Measurements from ENCODE around the gene BBS12. TPM values are rescaled to one million over a fixed set of nuclear protein-coding genes. Genes with fewer than 3 reads are reported as not detected.

BBS12 gene
- total RNA-seq, 2 experiments from 2014 or later = 1.8 to 3.2 TPM

DNA sequence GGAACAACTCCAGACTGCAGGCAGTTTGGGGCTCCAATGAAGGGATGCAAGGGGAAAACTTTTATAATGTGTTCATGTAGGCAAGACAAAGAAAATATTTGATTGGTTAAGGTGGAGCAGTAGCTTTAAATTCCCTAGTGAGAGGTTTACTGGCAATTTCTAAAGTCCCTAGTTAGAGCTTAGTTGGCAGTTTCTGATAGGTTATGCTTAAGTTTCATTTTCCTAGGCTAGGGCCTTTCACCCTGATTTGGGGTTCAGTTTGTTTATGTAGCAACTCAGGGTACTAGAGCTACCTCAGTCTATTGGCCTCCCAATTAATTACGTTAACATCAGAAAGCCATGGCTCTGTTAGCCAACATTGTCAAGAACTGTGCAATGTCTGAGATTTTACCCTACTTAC is 14.6 kb downstream of the BBS12 start:
- intact Hi-C loops (cut with micrococcal nuclease; ENCODE audit: unreplicated experiment) = no loop called here
- Histone ChIP-seq H3K9me2 (ENCODE audit: insufficient read depth, low read length) (no peaks in the 10 kb centered on the region), H3K4me1 (ENCODE audit: insufficient read depth, low read length, poor library complexity, severe bottlenecking) (no peaks in the 10 kb centered on the region), H4K20me1 (ENCODE audit: insufficient read depth, low read length) (no peaks in the 10 kb centered on the region), H3K79me2 (ENCODE audit: insufficient read depth, low read depth, low read length) (no peaks in the 10 kb centered on the region), H3K9me3 (ENCODE audit: low read length) (no peaks in the 10 kb centered on the region), H3K36me3 (ENCODE audit: insufficient read depth, low read length) (no peaks in the 10 kb centered on the region), H3K4me2 (ENCODE audit: low read length) (no peak overlapping the region), H2AFZ (ENCODE audit: low read length) (no peak overlapping the region), H3K4me3 (ENCODE audit: low read depth, low read length, poor library complexity, severe bottlenecking) (no peak overlapping the region), H3K27ac (ENCODE audit: low read depth, low read length, poor library complexity, severe bottlenecking) (no peak overlapping the region)
- ChIA-PET POLR2A (interaction anchor here (0.7 kb wide), 1 partner anchor 354 kb away, joined by 4 read pairs; no protein-coding TSS in a partner anchor), CTCF (ENCODE audit: unreplicated experiment) (no interaction called here)
- BruUV-seq (replicated peaks) = no TSS peak
- TF ChIP-seq EZH2phosphoT487 (IDR thresholded peaks at IDR 0.05; ENCODE audit: borderline replicate concordance, low read depth, low read length) = no peak
- DNase-seq (ENCODE audit: low spot score) = no peak

DNA sequence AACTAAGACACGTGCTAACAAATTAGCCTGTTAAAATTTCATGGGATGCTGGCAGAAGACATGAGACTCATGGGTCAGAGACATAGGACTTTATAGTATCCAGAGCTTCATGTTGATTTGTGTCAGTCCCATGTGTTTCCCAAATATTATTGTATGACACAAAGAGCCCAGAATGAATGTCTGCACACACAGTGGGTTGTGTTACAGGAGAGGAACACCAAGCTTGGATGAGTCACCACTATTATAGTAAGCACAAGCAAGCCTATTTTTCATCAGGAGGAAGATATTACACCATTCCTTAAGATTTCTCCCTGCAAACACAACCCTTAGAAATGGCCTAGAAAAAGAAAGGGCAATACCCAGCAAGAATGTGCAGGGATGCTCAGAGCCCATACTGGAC is 15.4 kb downstream of the BBS12 start:
- H3K79me2 ChIP-seq (ENCODE audit: insufficient read depth, low read depth, low read length) = no peaks in the 10 kb centered on the region
- no peaks in the 10 kb centered on the region for H3K9me2 ChIP-seq (ENCODE audit: insufficient read depth, low read length)
- no peaks in the 10 kb centered on the region for H3K9me3 ChIP-seq (ENCODE audit: low read length)
- POLR2A ChIA-PET = no interaction called here
- intact Hi-C loops (cut with micrococcal nuclease; ENCODE audit: unreplicated experiment) = no loop called here
- TF ChIP-seq, protein P1, sequence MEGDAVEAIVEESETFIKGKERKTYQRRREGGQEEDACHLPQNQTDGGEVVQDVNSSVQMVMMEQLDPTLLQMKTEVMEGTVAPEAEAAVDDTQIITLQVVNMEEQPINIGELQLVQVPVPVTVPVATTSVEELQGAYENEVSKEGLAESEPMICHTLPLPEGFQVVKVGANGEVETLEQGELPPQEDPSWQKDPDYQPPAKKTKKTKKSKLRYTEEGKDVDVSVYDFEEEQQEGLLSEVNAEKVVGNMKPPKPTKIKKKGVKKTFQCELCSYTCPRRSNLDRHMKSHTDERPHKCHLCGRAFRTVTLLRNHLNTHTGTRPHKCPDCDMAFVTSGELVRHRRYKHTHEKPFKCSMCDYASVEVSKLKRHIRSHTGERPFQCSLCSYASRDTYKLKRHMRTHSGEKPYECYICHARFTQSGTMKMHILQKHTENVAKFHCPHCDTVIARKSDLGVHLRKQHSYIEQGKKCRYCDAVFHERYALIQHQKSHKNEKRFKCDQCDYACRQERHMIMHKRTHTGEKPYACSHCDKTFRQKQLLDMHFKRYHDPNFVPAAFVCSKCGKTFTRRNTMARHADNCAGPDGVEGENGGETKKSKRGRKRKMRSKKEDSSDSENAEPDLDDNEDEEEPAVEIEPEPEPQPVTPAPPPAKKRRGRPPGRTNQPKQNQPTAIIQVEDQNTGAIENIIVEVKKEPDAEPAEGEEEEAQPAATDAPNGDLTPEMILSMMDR (conservative IDR thresholded peaks at IDR 0.05; ENCODE audit: low read length) = no peak
- TF ChIP-seq EZH2phosphoT487 (IDR thresholded peaks at IDR 0.05; ENCODE audit: borderline replicate concordance, low read depth, low read length) = no peak
- no peak overlapping the region for H2AFZ ChIP-seq (ENCODE audit: low read length)
- no peaks in the 10 kb centered on the region for H4K20me1 ChIP-seq (ENCODE audit: insufficient read depth, low read length)
- CTCF ChIA-PET (ENCODE audit: unreplicated experiment) = no interaction called here
- no peak overlapping the region for H3K27ac ChIP-seq (ENCODE audit: low read depth, low read length, poor library complexity, severe bottlenecking)
- no TSS peak for BruUV-seq (replicated peaks)
- H3K36me3 ChIP-seq (ENCODE audit: insufficient read depth, low read length) = no peaks in the 10 kb centered on the region
- H3K4me3 ChIP-seq (ENCODE audit: low read depth, low read length, poor library complexity, severe bottlenecking) = no peak overlapping the region
- H3K4me2 ChIP-seq (ENCODE audit: low read length) = no peak overlapping the region
- DNase-seq (ENCODE audit: low spot score) = no peak
- no peaks in the 10 kb centered on the region for H3K4me1 ChIP-seq (ENCODE audit: insufficient read depth, low read length, poor library complexity, severe bottlenecking)

DNA sequence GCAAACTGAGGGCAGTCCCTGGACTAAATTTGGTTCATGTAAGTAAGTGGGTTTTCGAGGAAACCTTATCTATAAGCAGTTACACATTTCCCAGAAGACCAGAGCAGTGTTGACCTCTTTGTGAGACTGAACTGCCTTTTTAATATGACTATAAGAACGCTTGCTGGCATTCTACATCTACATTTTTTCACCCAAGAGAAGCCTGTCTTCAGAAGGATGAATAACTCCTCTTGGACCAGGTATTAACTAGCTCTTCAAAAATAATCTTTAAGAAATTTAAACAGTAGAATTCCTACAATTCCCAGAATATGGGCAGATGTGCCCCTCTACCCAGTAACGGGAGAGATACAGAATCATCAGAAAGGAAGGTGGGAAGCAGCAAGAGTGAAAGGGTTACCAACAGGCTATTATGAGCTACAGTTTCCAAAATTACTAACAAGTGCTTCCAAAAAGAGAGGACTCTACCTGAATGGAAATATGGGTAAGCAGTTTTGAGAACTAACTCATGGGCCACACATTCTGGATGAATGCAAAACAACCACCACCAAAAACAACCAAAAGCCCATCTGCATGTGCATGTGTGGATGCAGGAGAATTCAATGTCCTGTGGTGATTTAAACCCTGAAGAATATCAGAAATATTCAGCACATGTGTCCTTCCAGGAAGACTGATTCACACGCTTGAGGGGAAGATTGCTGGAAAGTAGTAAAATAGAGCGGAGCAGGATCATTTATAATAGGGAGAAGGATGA is 17.4 kb downstream of the BBS12 start:
- no TSS peak for BruUV-seq (replicated peaks)
- ChIA-PET CTCF (ENCODE audit: unreplicated experiment) (no interaction called here), POLR2A (no interaction called here)
- H3K4me2 ChIP-seq (ENCODE audit: low read length) = no peak overlapping the region
- H3K9me2 ChIP-seq (ENCODE audit: insufficient read depth, low read length) = no peaks in the 10 kb centered on the region
- no peak overlapping the region for H3K27ac ChIP-seq (ENCODE audit: low read depth, low read length, poor library complexity, severe bottlenecking)
- H4K20me1 ChIP-seq (ENCODE audit: insufficient read depth, low read length) = no peaks in the 10 kb centered on the region
- TF ChIP-seq, protein P1 (conservative IDR thresholded peaks at IDR 0.05; ENCODE audit: low read length) = no peak
- TF ChIP-seq EZH2phosphoT487 (IDR thresholded peaks at IDR 0.05; ENCODE audit: borderline replicate concordance, low read depth, low read length) = no peak
- no peak for DNase-seq (ENCODE audit: low spot score)
- no peak overlapping the region for H2AFZ ChIP-seq (ENCODE audit: low read length)
- no peaks in the 10 kb centered on the region for H3K4me1 ChIP-seq (ENCODE audit: insufficient read depth, low read length, poor library complexity, severe bottlenecking)
- H3K4me3 ChIP-seq (ENCODE audit: low read depth, low read length, poor library complexity, severe bottlenecking) = no peak overlapping the region
- intact Hi-C loops (cut with micrococcal nuclease; ENCODE audit: unreplicated experiment) = no loop called here
- H3K9me3 ChIP-seq (ENCODE audit: low read length) = no peaks in the 10 kb centered on the region
- no peaks in the 10 kb centered on the region for H3K36me3 ChIP-seq (ENCODE audit: insufficient read depth, low read length)
- H3K79me2 ChIP-seq (ENCODE audit: insufficient read depth, low read depth, low read length) = no peaks in the 10 kb centered on the region

Measured in OCI-LY7 (cell line).